HuH-7.5 (cell line): ENCODE data around the gene DLGAP4.
"Not testable (repeated sequence)": the region's sequence is repeated elsewhere in the genome, so short reads cannot be mapped to it uniquely, and the experiment has no call there.

Experiments
- DNase-seq: peaks from one replicate; pipeline ENCODE4 v3.0.0; 2011; ENCODE audit warnings: low spot score

The DLGAP4 gene

GRCh38 chr20:36499723-36500501, 193.8 kb downstream of the DLGAP4 start:
- no peak for DNase-seq

GRCh38 chr20:36501367-36502006, 195.3 kb downstream of the DLGAP4 start:
- DNase-seq = no peak

GRCh38 chr20:36504295-36504694, 198.2 kb downstream of the DLGAP4 start:
- DNase-seq = no peak

- peak; percentile 37 for DNase-seq
These were observed 200.1 kb downstream of the DLGAP4 start for GRCh38 chr20:36506253-36506652.

DNA sequence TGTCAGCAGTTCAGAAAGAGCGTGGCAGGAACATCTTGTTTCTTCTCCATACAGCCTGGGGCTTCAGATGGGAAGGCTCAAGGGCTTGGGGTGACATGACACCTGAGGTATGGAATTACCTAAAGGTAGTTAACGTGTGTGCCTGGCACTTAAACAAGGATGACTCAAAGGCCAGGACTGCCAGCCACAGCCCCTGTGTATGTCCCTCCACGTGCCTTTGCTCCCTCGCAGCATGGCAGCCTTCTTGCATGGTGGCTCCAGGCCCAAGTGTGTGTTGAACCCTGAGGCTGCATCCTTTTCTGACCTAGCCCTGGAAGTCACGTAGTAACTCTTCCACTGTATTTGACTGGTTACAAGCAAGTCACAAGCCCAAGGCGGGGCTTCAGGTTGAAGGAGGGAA, 201.6 kb downstream of the DLGAP4 start:
- no peak for DNase-seq

- no peak for DNase-seq
These were observed 213.0 kb downstream of the DLGAP4 start for GRCh38 chr20:36519012-36519719.

DNA sequence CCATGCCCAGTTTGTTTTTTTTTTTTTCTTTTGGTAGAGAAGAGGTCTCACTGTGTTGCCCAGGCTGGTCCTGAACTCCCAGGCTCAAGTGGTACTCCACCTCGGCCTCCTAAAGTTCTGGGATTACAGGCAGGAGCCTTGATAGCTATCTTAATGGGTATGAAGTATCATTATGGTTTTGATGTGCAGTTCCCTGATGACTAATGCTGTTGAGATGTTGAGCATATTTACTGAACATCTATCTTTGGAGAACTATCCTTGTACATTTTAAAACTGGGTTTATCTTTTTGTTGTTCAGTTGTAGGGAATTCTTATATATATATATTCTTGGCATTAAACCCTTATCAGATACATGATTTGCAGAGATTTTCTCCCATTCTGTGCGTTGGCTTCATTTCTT, 213.8 kb downstream of the DLGAP4 start:
- DNase-seq = no peak

DNA sequence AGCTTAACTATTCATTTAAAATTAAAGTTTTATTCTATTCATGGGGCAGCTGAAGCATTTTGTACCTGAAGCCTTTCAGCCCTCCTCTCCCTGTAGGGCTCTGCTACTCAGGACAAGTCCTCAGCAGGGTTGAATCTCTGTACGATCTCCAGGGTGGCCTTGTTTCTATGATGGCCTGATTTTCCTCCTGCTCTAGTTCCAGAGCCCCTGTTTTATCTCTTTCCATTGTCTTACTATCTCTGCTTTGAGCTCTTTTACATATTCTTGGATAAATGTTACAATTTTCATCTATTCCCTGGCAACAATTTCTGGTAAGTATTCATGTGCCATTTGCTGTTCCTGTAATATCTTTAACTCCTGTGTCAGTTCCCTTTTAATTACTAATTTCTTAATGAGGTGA, 215.4 kb downstream of the DLGAP4 start:
- DNase-seq = no peak

DNA sequence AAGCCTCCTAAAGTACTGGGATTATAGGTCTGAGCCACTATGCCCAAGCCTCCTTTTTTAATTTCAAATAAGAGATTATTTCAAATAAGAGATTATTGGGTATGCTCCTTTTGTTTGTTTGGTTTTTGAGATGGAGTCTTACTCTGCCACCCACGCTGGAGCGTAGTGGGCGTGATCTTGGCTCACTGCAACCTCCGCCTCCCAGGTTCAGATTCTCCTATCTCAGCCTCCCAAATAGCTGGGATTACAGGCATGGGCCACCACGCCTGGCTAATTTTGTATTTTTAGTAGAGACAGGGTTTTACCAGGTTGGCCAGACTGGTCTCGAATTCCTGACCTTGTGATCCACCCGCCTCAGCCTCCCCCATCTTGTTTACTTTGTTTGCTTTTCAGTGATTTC, 216.3 kb downstream of the DLGAP4 start:
- DNase-seq = not testable (repeated sequence)

DNA sequence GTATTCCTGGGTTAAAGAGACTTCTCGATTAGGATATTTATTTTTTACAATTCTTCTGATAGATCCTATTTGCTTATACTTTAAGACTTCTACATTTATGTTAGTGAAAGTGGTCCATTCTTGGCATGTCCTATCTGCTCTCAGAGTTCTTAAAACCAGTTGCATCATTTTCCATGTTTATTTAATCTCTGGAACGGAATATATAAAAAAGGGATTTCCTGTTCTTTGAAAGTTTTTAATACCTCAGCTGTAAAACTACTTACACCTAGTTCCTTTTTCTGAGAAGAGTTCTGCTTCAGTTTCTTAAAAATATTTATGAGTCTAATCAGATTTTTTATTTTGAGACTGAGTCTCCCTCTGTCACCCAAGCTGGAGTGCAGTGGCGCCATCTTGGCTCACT, 217.2 kb downstream of the DLGAP4 start:
- no peak for DNase-seq

GRCh38 chr20:36525620-36526365, 219.7 kb downstream of the DLGAP4 start:
- no peak for DNase-seq

GRCh38 chr20:36526521-36527011, 220.4 kb downstream of the DLGAP4 start:
- DNase-seq = no peak

GRCh38 chr20:36527331-36528125, 221.4 kb downstream of the DLGAP4 start:
- no peak for DNase-seq

DNA sequence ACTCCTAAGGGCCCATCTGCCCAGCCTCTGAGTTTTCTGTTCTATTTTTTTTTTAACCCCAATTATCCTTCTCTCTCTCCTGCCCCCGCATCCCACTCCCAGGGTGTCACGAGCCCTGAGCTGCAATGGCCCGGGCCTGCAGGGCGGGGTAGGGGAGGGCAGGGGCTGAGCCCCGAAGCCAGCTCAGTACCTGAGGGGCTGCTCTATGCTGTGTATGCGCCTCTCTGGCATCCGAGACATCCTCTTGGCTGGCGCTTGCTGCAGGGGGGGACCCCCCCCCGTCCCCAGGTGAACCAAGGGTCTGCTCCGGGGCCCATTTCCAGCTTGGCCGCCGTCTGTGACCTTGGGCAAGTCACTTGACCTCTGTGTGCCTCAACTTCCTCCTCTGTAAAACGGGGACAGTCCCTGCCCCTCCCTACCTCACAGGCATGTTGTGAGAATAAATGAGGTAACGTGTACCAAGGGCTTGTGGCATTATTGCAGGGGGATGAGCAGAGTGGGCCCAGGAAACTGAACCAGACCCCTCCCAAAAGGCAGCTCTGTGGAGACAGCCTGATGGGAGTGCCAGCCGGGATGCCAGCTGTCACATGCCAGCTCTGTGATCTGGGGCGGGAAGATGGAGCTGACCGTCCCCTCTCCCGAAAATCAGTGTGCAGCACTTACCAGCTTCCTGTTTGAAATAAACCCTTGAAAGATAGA, 222.2 kb downstream of the DLGAP4 start:
- DNase-seq = no peak

DNA sequence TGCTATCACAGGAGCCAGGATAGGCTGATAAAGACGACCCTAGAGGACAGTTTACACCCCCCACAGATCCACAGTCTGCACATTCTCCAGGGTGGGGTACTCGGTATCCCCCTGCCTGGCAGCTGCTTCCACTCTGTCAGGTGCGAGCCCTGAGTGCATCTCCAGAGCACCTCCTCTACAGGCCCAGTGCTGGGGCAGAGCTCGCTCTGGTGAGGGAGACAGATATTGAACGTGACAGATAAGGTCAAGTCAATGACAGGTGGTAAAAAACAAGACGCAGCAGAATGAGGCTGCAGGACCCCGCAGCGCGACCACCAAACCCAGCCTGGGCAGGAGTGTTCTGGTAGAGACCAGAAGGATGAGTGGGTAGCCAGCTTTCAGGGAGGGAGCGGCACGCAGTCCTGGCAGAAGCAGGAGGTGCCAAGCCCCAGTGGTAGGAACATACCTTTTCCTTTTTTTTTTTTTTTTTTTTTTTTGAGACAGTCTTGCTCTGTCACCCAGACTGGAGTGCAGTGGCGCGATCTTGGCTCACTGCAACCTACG, 222.8 kb downstream of the DLGAP4 start:
- DNase-seq = no peak

GRCh38 chr20:36532388-36532787, 226.2 kb downstream of the DLGAP4 start:
- no peak for DNase-seq

- no peak for DNase-seq
These were observed 226.7 kb downstream of the DLGAP4 start for GRCh38 chr20:36532822-36533221.

DNA sequence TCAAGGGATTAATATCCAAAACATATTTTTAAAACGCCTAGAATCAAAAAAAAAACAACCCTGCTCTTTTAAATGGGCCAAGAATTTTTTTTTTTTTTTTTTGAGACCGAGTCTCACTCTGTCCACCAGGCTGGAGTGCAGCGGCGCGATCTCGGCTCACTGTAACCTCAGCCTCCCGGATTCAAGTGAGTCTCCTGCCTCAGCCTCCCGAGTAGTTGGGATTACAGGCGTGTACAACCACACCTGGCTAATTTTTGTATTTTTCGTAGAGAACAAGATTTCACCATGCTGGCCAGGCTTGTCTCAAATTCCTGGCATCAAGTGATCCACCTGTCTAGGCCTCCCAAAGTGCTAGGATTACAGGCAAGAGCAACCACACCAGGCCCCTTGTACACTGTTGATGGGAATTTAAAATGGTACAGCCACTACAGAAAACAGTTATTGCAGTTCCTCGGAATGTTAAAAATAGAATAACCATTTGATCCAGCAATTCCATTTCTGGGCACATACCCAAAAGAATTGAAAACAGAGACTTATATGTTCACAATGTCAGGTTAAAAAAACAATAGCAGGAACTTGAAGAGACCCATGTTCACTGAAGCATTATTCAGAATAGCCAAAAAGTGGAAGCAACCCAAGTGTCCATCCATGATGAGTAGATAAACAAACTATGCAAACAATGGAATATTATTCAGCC, 232.0 kb downstream of the DLGAP4 start:
- DNase-seq = no peak

DNA sequence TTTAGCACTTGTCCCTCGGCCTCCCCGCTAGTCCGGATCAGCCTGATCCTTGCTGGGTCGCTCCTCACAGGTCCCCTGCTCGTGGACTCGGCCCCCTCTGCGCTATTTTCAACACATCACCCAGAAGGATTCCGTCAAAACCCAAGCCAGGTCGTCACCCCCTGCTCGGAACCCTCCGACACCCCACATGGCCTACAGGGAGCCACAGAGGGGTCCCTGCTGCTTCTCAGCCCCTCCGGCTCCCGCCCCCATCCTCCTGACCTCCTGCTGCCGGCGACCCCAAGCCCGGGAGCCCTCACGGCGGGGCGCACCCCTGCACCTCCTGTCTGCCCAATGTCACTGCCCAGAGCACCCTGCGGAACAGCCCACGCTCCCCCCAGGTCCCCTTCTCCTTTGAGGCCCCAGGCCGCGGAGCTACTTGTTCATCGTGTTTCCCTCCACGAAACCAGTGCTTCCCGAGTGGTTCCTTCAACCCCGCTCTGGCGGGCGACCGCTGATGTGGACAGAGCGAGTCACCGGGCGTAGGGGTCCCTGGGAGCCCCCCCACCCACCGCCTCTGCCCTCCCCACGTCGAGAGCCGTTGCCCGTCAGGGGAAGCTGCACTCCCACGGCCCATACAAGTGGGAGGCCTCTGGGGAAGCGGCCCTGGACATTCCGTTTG, 234.5 kb downstream of the DLGAP4 start:
- DNase-seq = no peak
